GM19324 (cell line): ENCODE results near the gene SKI.

Source experiments
- ATAC-seq: cut with Tn5 transposase; IDR thresholded peaks from one replicate; pipeline ENCODE4 v1.9.1; 2021; ENCODE audit warnings: mild to moderate bottlenecking, moderate library complexity; ENCODE audit not compliant: unreplicated experiment, low FRiP score

The SKI gene

DNA sequence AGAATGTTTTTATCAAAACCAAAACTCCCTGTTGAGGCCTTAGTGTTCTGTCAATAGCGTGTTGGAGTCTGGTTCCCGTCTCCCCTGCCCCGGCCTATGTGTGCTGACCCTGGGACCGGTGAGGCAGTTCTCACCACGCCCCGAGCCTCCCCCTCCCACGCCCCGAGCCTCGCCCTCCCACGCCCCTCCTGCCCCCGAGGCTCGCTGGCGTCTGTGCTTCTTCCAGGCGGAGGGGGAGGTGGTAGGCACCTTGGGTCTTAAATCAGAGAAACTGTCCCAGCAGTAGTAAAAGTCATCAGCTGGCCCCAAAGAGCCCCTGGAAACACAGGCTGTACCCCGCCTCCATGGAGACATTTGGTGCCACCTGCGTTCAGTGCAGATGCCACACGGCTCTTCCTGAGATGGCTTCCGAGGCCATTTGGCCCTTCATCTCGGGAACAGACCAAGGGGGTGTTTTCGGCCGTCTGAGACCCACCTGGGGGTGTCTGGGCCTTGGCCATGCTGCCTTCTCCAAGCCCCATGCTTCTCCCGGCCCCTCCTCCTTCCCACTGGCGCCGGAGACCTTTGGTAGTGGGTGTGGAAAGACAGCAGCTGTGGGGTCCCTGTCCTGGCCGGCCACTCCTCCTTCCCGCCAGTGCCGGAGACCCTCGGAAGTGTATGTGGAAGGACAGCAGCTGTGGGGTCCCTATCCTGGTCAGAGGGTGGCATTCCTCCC is 44.7 kb downstream of the SKI start:
- ATAC-seq: no peak

DNA sequence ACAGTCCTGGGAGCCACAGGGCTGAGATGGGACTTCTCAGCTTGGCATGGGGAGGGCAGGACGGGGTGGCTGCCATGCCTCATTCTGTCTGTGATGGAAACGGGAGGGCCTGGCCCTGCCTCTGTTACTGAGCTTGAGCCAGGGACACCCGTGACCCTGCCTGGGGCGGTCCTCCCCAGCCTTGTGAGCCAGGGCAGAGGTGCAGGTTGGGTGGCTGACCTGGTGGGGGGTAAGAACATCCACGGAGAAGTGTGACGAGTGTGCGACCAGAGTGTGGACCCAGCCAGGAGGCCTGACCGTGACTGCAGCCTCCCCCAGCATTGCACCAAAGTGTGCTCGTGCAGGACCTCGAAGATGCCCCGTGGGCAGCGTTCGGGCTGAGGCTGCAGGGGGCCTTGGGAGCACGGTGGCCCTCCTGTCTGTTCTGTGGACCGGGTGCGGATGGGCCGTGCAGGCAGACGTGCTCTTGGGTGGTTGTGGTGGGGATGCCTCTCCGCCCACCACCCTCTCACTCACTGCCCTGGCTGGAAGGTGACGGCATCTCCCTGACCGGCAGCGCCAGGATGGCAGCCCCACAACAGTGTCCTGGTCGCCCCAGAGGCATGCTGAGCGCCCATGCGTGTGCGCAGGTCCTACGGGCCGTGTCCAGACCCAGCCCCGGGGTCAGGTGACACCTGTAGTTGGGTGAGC is 45.4 kb downstream of the SKI start:
- no peak for ATAC-seq

- ATAC-seq: no peak
Observed at GRCh38 chr1:2274231-2274928, 46.3 kb downstream of the SKI start.

GRCh38 chr1:2274929-2275475 is 46.9 kb downstream of the SKI start:
- ATAC-seq: no peak

GRCh38 chr1:2275796-2276536 is 47.8 kb downstream of the SKI start:
- no peak for ATAC-seq

DNA sequence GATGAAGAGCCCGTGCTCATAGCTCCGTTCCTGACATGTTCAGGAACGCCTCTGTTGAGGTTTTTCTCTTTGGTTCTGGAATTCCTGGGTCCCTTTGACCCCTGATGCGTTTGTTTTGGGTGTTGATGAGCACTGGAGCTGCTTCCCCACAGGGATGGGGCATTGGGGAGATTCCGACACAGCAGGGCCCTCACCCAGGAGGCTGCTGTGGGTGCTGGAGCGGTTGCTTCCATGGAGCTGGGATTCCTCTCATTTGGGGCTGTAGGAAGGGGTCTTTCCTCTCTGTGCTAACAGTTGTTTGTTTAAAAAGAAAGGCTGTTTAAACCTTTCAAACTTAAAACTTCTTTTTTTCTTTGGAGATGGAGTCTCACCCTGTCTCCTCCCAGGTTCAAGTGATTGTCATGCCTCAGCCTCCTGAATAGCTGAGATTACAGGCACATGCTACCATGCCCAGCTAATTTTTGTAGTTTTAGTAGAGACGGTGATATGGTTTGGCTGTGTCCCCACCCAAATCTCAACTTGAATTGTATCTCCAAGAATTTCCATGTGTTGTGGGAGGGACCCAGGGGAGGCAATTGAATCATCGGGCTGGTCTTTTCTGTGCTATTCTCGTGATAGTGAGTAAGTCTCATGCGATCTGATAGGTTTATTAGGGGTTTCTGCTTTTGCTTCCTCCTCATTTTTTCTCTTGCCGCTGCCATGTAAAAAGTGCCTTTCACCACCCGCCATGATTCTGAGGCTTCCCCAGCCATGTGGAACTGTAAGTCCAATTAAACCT is 48.9 kb downstream of the SKI start:
- no peak for ATAC-seq

DNA sequence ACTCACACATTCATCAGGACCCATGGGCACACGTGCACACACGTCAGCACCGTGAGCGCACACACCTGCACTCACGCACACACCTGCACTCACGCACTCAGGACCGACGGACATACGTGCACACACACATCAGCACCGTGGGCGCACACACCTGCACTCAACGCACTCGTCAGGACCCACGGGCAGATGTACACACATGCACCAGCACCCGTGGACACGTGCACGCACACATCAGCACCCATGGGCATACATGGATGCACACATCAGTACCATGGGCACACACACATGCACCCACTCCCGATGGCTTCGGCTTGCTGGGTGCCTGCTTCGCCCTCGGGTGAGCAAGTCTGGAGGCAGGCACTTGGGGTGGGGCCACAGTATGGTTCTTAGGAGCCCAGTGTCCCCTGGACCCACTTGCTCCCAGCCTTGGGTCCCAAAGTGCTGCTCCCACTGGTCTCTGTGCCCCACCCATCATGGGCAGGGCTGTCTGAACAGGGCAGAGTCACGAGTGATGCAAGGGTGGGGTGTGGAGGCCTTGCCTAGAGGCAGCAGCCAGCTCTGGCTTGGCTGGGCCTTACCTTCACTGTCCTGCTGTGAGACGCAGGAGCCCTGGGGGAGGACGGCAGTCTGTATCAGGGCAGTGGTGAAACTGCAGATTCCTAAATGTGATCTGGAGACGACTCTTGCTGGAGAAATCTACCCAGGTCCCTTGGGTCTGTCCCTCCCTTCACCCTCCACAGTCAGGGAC is 49.8 kb downstream of the SKI start:
- no peak for ATAC-seq

GRCh38 chr1:2278591-2279209 is 50.6 kb downstream of the SKI start:
- no peak for ATAC-seq

DNA sequence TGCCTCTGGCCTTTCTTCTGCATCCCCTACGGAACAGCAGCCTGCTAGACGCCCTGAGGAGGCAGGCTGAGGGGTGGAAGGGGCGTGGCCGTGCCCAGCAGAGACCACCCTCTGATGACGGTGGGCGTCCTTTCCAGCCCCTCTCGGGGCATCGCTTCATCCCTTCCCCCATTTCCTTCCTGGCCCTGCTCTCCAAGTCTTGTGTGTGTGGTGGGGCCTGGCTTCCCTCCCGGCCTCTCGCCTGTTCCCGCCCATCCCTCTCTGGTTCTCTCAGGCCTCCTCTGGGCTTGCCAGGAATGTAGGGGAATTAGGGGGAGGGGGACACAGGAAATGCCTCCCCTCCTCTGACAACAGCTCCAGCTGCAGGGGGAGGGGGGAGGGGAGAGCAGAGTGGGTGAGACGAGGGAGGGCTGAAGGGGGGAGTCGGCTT is 51.1 kb downstream of the SKI start:
- no peak for ATAC-seq

DNA sequence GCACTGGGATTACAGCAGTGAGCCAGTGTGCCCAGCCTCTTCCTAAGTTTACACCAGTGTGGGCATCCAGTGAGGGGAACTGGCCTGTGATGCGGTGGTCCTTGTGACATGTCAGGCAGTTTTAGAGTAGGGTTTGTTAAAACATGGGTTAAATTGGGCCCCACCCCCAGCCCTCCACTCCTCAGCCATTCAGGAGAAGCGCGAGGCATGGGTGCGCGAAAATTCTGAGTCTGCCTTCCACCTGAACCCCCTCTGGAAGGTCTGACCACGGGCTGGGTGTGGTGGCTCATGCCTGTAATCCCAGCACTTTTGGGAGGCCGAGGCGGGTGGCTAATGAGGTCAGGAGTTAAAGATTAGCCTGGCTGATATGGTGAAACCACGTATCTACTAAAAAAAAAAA is 51.7 kb downstream of the SKI start:
- no peak for ATAC-seq

- no peak for ATAC-seq
Observed at GRCh38 chr1:2282556-2283270, 54.6 kb downstream of the SKI start.

- no peak for ATAC-seq
Observed at GRCh38 chr1:2283371-2283990, 55.4 kb downstream of the SKI start.

DNA sequence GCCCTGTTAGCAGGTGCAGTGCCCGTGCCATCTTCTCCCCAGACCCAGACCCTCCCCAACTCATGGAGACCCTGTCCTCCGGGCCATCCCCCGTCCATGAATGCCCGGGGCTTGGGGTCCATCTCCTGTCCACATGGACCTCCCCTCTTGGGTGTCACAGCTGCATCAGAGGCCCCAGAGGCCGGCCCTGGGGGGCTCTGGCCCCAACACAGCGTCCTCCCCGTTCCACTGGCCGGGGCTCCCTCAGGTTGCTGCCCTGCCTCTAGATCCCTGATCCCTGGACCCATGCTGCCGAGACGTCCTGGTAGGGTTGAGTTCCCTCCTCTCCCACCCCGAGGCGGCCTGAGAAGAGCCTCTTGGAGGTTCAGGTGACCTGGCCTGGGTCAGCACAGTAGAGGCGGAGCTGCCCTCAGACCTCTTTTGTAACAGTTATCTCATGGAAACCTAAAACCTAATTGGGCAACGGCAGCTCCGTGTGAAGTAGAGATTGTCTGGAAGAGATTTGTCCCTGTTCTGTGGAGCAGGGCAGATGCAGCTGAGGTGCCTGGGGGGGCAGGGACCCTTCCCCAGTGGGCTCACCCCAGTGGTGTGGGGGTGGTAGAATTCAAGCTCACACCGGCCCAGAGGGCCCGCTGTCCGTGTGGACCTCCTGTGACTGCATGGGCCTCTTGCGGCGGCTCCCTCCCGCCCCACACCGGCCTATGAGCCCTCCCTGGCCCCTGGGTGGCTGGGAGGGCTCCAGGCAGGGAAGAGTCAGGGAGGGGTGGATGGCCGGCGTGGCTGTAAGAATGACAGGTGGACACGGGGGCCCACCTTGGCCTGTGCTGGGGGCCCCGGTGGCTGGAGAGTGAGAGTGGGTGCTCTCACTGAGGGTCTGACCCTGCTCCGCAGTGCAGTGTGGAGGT is 56.1 kb downstream of the SKI start:
- ATAC-seq: no peak

DNA sequence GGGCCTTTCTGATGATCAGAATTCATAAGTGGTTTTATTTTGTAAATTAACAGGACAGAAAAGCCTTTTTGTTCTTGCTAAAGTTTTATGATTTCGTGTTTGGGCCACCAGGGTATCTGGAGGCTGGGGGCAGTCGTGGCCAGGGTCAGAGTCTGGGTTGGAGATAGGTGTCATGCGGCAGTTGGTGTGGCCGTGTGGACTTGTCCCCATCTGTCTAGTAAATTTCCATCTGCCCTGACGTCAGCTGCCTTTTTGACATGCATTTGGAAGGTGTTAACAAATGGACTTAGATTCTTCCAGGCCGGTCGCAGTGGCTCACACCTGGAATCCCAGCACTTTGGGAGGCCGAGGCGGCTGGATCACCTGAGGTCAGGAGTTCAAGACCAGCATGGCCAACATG is 56.8 kb downstream of the SKI start:
- no peak for ATAC-seq

- ATAC-seq: no peak
Observed at GRCh38 chr1:2286923-2287322, 58.8 kb downstream of the SKI start.

- ATAC-seq: no peak
Observed at GRCh38 chr1:2287649-2288048, 59.5 kb downstream of the SKI start.

DNA sequence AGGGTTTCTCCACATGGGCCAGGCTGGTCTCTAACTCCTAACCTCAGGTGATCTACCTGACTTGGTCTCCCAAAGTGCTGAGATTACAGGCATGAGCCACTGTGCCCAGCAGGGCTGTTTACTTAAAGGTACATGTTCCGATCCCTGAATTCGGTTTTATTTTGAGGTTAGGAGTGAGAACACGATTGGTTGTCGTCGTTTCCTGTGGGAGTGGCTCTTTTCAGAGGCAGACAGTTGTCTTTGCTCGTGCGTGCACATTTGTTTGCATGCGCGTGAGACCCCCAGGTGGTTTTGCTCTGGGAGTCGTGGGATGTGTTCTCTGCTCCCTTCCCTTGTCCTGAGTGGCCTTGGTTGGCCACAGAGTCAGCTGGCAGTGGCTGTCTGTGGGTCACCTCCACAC is 60.2 kb downstream of the SKI start:
- no peak for ATAC-seq
